ENCODE measurements around the gene OR4D9. TPM values are rescaled to one million over a fixed set of nuclear protein-coding genes. Genes with fewer than 3 reads are reported as not detected.

The OR4D9 gene
- total RNA-seq, 1 experiment from 2014 or later: not detected

- TF ChIP-seq ZNF425 (CRISPR knock-in tag; conservative IDR thresholded peaks at IDR 0.05) (no peak), SOX15 (CRISPR knock-in tag; IDR thresholded peaks at IDR 0.05) (no peak), ATF2 (CRISPR knock-in tag; IDR thresholded peaks at IDR 0.05; ENCODE audit: borderline replicate concordance, low read depth) (no peak), GTF2I (CRISPR knock-in tag; conservative IDR thresholded peaks at IDR 0.05) (no peak)
Observed at GRCh38 chr11:59528711-59529110, 17.4 kb downstream of the OR4D9 start (continued).

- DNase-seq (ENCODE audit: low spot score) (no peak), ATAC-seq (no peak)
- Mint-ChIP-seq H3K27ac (no peak overlapping the region), H3K4me3 (no peak overlapping the region), H3K9me3 (peaks cover 10% of the 10 kb centered on the region), H3K4me1 (peaks cover 24% of the 10 kb centered on the region), H3K36me3 (no peaks in the 10 kb centered on the region), H3K27me3 (ENCODE audit: low read depth) (no peaks in the 10 kb centered on the region)
- ChIA-PET POLR2A (interaction anchor here (0.7 kb wide), 1 partner anchor 99 kb away, joined by 8 read pairs; no protein-coding TSS in a partner anchor), CTCF (interaction anchor here (0.7 kb wide), 1 partner anchor 131 kb away, joined by 4 read pairs; no protein-coding TSS in a partner anchor)
- TF ChIP-seq CDX4 (CRISPR knock-in tag; IDR thresholded peaks at IDR 0.05; ENCODE audit: borderline replicate concordance) (no peak), AR (CRISPR knock-in tag; IDR thresholded peaks at IDR 0.05) (no peak)
Observed at GRCh38 chr11:59532620-59533019, 21.3 kb downstream of the OR4D9 start.

GRCh38 chr11:59534676-59535075 lies 23.3 kb downstream of the OR4D9 start:
- H3K27ac Mint-ChIP-seq: no peak overlapping the region
- no peaks in the 10 kb centered on the region for H3K27me3 Mint-ChIP-seq (ENCODE audit: low read depth)
- no peaks in the 10 kb centered on the region for H3K36me3 Mint-ChIP-seq
- POLR2A ChIA-PET: no interaction called here
- DNase-seq (ENCODE audit: low spot score): no peak
- CTCF ChIA-PET: interaction anchor here (1.2 kb wide), 1 partner anchor 146 kb away, joined by 4 read pairs; no protein-coding TSS in a partner anchor
- no peak for ATAC-seq
- peaks cover 7% of the 10 kb centered on the region for H3K4me1 Mint-ChIP-seq
- no peak for TF ChIP-seq ZNF425 (CRISPR knock-in tag; conservative IDR thresholded peaks at IDR 0.05)
- TF ChIP-seq PRRX2 (CRISPR knock-in tag; IDR thresholded peaks at IDR 0.05): no peak
- TF ChIP-seq ZNF232 (CRISPR knock-in tag; IDR thresholded peaks at IDR 0.05): no peak
- TF ChIP-seq ZNF512 (CRISPR knock-in tag; IDR thresholded peaks at IDR 0.05; ENCODE audit: borderline replicate concordance): no peak
- TF ChIP-seq HMGXB4 (CRISPR knock-in tag; IDR thresholded peaks at IDR 0.05): no peak
- peaks cover 10% of the 10 kb centered on the region for H3K9me3 Mint-ChIP-seq
- no peak overlapping the region for H3K4me3 Mint-ChIP-seq
